Dermis blood vessel endothelial cell (primary cell): ENCODE measurements around the gene TXNDC11. TPM values are rescaled to one million over a fixed set of nuclear protein-coding genes. Genes with fewer than 3 reads are reported as not detected.
A peak's percentile ranks its signal among the peaks of the same experiment; 100 is the strongest.

Experiments
- DNase-seq: peaks from one replicate; pipeline ENCODE4 v3.0.0; 2010
- total RNA-seq: library from RNA; depleted of rRNA; stranded (reverse); fragments of >200 nt; gene quantifications from 2 replicates; pipeline ENCODE4 v1.2.3, GENCODE V29; 2014

Gene TXNDC11
- total RNA-seq, 1 donor from 2014 or later, result 30.5 TPM

DNA sequence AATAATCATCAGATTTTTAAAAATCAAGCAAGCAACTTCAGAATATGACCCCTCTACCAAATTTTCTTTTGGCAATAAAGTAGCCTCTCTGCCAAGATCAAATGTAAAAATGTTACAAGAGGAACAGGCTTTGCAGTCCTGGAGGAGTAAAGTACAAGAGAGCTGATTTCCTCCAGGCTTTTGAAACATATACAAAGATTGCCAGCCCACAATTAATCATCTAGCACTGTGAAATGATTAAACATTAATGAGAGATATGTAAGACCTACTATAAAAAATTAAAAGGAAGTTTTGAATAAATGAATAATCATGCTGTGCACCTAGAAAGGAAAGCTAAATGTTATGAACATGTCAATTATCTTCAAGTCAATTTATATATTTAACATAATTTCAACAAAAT lies 26.3 kb downstream of the TXNDC11 start:
- DNase-seq, result no peak

DNA sequence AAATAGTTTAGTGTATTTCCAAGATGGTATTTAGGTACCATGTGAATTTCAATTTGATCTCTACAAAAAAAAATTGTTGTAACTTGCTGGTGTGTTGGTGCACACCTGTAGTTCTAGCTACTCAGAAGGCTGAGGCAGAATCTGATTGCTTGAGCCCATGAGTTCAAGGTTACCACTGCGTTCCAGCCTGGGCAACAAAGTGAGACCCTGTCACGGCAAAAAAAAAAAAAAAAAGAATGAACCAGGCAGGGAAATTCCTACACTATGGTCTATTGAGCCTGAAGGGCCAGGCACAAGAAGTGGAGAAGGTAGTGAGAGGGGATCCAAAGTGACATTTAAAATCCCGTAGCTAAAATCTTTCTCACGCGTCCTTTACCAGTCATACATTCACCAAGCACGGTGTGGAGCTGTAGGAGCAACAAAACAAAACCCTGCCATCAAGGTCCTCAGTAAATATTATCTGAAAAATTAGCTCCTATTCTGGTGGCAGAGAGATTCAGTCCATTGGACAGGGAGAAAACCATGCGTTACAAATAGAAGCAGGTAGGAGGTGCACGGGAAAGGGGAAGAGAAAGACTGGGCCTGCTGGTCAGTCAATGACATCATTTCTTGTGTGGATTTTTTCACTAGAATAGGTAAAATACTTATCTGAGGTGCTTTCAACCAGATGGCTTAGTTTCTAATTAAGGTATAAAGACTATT lies 27.3 kb downstream of the TXNDC11 start:
- DNase-seq, result no peak

GRCh38 chr16:11712122-11712521 lies 30.5 kb downstream of the TXNDC11 start:
- DNase-seq, result no peak

- no peak for DNase-seq
Observed at GRCh38 chr16:11711662-11712061, 31.0 kb downstream of the TXNDC11 start.

- no peak for DNase-seq
Observed at GRCh38 chr16:11708421-11708820, 34.2 kb downstream of the TXNDC11 start.

- DNase-seq, result no peak
Observed at GRCh38 chr16:11707679-11708197, 34.9 kb downstream of the TXNDC11 start.

DNA sequence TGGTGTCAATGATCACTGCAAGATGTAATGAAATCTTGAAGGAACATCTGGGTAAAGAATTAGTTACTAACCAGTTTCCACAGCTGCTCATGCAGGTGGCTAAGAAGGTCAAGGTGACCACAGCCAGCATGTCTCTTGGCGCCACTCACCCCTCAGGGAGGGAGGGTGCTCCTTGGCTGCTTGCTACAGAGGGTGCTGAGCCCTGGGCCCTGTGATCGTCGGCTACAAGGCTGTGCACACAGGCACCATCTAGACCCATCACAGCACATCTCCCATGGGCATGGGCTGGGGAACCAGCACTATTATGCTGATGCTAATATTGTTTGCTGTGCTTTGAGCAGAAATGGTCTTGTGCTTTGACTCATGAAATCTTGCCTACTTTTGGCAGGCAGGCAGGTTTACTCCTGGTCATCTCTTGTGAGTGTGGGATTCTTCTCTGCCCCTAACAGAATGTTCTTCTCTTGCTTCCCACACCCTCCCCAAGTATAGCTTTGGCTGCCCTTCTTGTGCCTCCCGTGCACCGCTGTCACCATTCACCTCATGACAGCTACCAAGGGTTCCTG lies 36.4 kb downstream of the TXNDC11 start:
- no peak for DNase-seq

GRCh38 chr16:11705311-11706025 lies 37.2 kb downstream of the TXNDC11 start:
- DNase-seq, result no peak

- DNase-seq, result no peak
Observed at GRCh38 chr16:11700264-11701029, 42.2 kb downstream of the TXNDC11 start.

- no peak for DNase-seq
Observed at GRCh38 chr16:11699234-11699894, 43.3 kb downstream of the TXNDC11 start.

DNA sequence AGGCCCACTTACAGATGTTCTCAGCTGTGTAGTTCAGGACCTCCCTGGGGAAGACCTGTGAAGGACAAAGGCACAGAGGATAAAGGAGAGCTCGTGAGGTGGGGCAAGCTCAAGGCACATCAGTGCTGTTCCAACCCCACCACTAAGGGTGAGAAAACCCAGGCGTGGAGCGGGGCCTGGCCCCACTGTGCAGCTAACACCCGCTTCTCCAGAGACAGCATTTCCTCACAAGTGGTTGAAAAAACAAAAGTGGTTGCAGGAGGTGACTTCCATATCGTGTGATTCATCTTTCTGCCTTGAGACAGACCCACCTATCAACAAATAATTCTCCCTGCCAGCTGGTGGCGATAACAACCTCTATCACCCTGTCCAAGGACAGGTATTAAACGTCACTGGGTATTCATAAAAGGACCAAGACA lies 44.4 kb downstream of the TXNDC11 start:
- peak; percentile 47 for DNase-seq

- DNase-seq, result no peak
Observed at GRCh38 chr16:11697319-11697718, 45.3 kb downstream of the TXNDC11 start.

DNA sequence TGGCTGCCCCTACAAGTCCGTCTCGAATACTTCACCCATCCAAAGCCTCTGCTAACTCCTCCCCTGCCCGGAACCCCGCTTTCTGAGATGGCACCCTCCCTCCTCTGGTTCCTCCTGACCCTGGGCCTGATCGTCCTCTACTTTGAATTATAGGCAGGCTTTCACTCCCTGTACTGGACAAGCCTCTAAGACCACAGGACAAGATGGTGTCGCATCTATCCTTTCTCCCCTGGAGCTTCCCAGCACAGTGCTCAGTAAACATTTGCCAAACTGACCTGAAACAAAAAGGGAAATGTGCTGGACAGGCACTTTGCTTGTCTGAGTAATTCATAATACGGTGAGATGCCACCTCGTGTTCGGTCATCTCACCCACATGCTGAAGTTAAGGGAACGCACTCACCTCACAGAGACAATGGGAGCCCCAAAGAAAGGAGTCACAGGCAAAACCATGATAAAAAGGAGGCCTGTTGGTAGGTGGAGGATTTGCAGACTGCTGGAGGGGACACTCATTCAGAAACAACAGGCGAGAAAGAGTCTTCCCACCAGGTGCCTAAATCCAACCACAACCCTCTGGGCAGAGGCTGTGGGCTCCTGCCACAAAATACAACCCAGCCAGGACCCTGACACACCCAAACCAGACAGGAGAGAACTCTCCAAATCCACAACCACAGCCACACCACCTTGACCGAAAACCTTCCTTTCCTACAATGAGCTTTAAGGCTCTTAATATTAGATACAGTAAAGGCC lies 46.2 kb downstream of the TXNDC11 start:
- no peak for DNase-seq

GRCh38 chr16:11692651-11693050 lies 50.0 kb downstream of the TXNDC11 start:
- no peak for DNase-seq

- no peak for DNase-seq
Observed at GRCh38 chr16:11692171-11692570, 50.5 kb downstream of the TXNDC11 start.

- DNase-seq, result no peak
Observed at GRCh38 chr16:11691771-11692170, 50.9 kb downstream of the TXNDC11 start.

GRCh38 chr16:11691235-11691634 lies 51.4 kb downstream of the TXNDC11 start:
- no peak for DNase-seq

GRCh38 chr16:11689031-11689840 lies 53.4 kb downstream of the TXNDC11 start:
- DNase-seq, result no peak

- no peak for DNase-seq
Observed at GRCh38 chr16:11688520-11688886, 54.2 kb downstream of the TXNDC11 start.

DNA sequence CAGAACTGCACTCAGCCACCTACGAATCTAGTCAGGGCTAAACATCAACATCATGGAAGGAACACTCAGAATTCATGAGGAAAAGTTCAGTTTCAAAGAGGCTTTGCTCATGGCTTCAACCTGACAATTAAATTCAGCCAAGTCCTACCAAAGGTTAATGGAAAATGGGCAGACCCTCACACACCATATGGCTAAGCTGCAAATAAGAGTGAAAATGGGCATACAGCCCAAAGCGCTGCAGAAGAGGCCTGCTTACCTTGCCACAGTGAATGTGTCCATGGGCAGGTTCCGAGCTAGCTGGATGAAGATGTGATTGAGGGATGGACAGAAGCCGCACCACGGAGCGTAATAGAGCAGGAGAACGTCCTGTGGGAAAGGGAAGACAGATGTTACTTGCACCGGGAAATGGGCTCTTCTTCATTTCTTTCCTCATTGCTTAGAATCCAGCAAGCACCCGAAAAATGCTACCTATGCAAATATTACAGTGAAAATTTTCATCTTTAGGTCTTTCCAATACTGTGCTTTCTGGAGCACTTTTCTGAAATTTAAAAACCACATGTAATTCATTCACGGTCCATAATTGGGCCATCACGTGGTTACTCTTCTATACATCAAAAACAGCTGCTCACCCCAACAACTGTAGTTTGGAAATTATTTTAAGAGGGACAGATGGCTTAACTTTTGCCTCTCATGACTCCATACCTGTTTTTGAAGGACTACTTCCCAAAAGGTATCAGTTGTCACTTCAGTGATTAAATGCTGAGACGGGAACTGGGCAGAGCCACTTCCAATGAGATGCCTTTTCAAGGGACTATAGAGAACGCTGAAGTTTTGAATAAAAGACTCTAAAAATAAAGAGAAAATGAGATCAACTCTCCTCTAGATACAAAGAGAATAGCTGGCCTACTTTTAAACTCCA lies 54.8 kb downstream of the TXNDC11 start:
- no peak for DNase-seq
